ENCODE measurements around the gene ZNF311. TPM values are rescaled to one million over a fixed set of nuclear protein-coding genes. Genes with fewer than 3 reads are reported as not detected.

The ZNF311 gene
- total RNA-seq, 1 experiment from 2014 or later: 0.57 TPM

DNA sequence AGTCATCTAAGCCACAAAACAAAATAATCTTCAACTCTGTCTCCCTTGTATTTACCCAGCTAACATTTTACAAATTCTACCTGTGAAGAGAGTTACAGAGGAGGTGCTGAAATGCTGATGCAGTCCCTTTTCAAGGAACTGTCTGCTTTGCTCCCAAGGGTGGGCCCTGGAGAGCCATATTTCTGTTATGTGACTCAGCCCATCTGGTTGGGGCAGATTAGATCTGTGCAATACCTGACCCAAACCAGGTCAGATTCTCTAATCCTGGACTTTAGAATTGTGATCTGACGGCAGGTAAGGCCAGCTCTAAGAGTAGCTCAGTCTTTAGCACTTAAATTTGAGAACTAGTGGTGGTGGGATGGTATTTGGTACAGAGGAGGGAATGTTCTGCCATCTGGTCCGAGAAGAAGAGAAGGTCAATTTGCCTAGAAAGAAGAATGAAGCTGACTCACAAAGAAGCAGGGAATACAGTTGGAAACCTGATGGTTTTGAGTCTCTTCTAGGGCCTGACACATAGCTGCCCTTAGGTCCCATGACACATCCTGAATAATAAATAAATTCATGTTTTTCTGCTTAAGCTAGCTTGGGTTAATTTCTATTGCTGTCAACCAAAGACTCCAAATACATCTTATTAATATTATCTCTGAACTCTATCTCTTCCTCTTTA, 8.1 kb downstream of the ZNF311 start:
- Histone ChIP-seq H2AFZ (ENCODE audit: low read length) (no peak overlapping the region), H2BK120ac (ENCODE audit: low read depth, low read length, poor library complexity, severe bottlenecking) (no peak overlapping the region), H4K8ac (replicated peaks; ENCODE audit: insufficient read length, low read depth, low read length) (no peak overlapping the region), H2AK5ac (ENCODE audit: insufficient read length, low read length) (no peak overlapping the region), H3K18ac (ENCODE audit: insufficient read length, low read depth, low read length) (no peak overlapping the region), H4K91ac (ENCODE audit: insufficient read length, low read depth, low read length) (no peak overlapping the region), H3K23me2 (ENCODE audit: insufficient read length, low read depth, low read length, poor library complexity, severe bottlenecking) (no peaks in the 10 kb centered on the region), H3K79me1 (ENCODE audit: insufficient read depth, low read depth, low read length, poor library complexity, severe bottlenecking) (no peaks in the 10 kb centered on the region), H3K4me2 (ENCODE audit: insufficient read depth, insufficient read length, low read length) (no peak overlapping the region), H2BK5ac (ENCODE audit: insufficient read length, low read length) (no peak overlapping the region), H3K4ac (ENCODE audit: low read depth, low read length) (no peak overlapping the region), H4K20me1 (ENCODE audit: control insufficient read depth, insufficient read depth, insufficient read length) (no peaks in the 10 kb centered on the region), H4K5ac (ENCODE audit: insufficient read length, low read depth, low read length) (no peak overlapping the region), H3K9me3 (ENCODE audit: control insufficient read depth, low read depth, low read length) (no peaks in the 10 kb centered on the region), H3K9ac (ENCODE audit: extremely low read depth, insufficient read length, low read length) (no peak overlapping the region), H3K27me3 (ENCODE audit: insufficient read depth, low read length) (no peaks in the 10 kb centered on the region), H3K79me2 (ENCODE audit: insufficient read depth, low read length) (no peaks in the 10 kb centered on the region), H3K27ac (ENCODE audit: insufficient read length, low read depth, low read length) (no peak overlapping the region), H2BK15ac (ENCODE audit: low read depth, low read length) (no peak overlapping the region), H3K56ac (ENCODE audit: insufficient read length, low read depth, low read length) (no peak overlapping the region), H2BK20ac (ENCODE audit: low read depth, low read length, poor library complexity, severe bottlenecking) (no peak overlapping the region), H3K23ac (ENCODE audit: insufficient read length, low read depth, low read length) (no peak overlapping the region), H3T11ph (ENCODE audit: low read length) (no peak overlapping the region), H2BK12ac (ENCODE audit: insufficient read length, low read depth, low read length) (no peak overlapping the region), H3K4me1 (ENCODE audit: insufficient read depth, low read length) (no peaks in the 10 kb centered on the region), H3K14ac (ENCODE audit: insufficient read depth, low read length) (no peak overlapping the region)
- TF ChIP-seq, protein P1, sequence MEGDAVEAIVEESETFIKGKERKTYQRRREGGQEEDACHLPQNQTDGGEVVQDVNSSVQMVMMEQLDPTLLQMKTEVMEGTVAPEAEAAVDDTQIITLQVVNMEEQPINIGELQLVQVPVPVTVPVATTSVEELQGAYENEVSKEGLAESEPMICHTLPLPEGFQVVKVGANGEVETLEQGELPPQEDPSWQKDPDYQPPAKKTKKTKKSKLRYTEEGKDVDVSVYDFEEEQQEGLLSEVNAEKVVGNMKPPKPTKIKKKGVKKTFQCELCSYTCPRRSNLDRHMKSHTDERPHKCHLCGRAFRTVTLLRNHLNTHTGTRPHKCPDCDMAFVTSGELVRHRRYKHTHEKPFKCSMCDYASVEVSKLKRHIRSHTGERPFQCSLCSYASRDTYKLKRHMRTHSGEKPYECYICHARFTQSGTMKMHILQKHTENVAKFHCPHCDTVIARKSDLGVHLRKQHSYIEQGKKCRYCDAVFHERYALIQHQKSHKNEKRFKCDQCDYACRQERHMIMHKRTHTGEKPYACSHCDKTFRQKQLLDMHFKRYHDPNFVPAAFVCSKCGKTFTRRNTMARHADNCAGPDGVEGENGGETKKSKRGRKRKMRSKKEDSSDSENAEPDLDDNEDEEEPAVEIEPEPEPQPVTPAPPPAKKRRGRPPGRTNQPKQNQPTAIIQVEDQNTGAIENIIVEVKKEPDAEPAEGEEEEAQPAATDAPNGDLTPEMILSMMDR (conservative IDR thresholded peaks at IDR 0.05): no peak
- H3K4me1 Mint-ChIP-seq: no peaks in the 10 kb centered on the region
- WGBS (ENCODE audit: extremely low coverage, insufficient read length, low lambda C conversion rate): no CpG with 5 or more reads among the region's 2 CpGs
- no peak for DNase-seq
- H3K4me3 Mint-ChIP-seq: no peak overlapping the region
- no peak overlapping the region for H3K27ac Mint-ChIP-seq
- peaks cover 0 to 3% (median 3%) of the 10 kb centered on the region in 3 experiments; a peak in 3 of 7 replicates for H3K36me3 Mint-ChIP-seq (ENCODE audit: insufficient read depth in 1 of 3, low read depth in 3 of 3)
- peaks cover 2% of the 10 kb centered on the region for H3K27me3 Mint-ChIP-seq (ENCODE audit: low read depth)
- peaks cover 0 to 6% of the 10 kb centered on the region in 2 experiments; a peak in 4 of 5 replicates for H3K9me3 Mint-ChIP-seq

All from H9 (cell line).